DMS79 treated with DMSO at 0.1 percent for 48 hours (cell line): Measurements from ENCODE around the gene HSF2BP.
A peak's percentile ranks its signal among the peaks of the same experiment; 100 is the strongest.
"Not testable (repeated sequence)": the region's sequence is repeated elsewhere in the genome, so short reads cannot be mapped to it uniquely, and the experiment has no call there.

ENCODE experiments used
- DNase-seq: peaks from one replicate; lab custom pipeline; 2025; lab: John Stamatoyannopoulos, UW

The HSF2BP gene

DNA sequence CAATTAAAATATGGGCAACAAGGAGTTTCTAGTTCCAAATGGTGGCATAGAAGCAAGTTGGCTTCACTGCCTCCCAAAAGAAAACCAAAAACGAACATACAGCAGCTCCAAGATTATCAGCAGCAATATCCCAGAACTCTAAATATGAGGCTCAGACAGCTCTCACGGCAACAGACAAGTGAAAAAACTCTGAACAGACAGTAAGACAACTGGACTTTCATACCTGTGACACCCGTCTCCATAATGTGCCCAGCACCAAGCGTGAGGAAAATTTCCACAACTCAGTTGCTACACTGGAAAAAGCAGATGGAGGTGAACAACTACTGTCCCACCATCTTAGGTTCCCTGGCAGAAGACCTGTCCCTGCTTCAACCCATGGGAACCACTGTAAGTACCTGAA lies 39.9 kb downstream of the HSF2BP start:
- DNase-seq = no peak

DNA sequence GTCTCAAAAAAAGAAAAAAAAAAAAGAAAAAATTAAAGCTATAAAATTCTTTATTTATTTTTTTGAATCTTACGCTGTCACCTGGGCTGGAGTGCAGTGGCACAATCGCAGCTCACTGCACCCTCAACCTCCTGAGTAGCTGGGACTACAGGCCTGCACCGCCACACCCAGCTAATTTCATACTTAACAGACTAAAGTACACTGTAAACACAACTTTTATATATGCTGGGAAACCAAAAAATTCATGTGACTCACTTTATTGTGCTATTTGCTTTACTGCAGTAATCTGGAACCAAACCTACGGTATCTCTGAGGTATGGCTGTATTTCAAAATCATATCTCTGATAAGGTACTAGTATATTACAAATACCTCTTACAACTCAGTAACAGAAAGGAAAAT lies 40.3 kb downstream of the HSF2BP start:
- DNase-seq = no peak

DNA sequence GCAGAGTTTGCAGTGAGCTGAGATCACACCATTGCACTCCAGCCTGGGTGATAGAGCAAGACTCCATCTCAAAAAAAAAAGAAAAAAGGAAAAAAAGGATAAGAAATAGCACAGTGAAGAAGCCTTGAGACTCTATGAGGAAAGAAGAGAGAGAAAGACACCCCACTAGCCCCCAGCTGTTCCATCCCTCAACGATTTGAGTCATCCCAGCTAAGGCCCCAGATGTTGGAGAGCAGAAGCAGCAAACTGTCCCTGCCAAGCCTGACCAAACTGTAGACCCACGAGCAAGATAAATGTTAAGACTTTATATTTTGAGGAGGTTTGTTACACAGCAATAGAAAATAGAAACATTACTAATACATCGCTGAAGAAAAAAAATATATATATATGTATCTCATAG lies 42.4 kb downstream of the HSF2BP start:
- not testable (repeated sequence) for DNase-seq

DNA sequence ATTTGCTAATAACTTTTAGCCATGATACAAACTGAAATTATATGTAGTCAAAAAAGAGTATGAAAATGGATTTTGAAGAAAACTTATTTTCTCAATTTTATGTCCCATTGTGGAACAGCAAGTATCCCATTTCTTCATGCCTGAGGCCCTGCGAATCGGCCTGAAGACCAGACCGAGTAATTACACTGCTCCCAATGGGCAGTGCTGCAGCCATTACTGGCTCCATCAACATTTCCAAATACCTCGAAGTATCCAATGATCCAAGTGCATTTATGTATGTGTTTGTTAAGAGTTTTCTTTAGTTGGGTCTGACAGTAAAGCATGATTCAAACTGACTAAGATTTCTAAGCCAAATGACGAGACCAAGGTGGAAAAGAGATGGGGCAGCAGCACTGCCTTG lies 44.4 kb downstream of the HSF2BP start:
- no peak for DNase-seq

DNA sequence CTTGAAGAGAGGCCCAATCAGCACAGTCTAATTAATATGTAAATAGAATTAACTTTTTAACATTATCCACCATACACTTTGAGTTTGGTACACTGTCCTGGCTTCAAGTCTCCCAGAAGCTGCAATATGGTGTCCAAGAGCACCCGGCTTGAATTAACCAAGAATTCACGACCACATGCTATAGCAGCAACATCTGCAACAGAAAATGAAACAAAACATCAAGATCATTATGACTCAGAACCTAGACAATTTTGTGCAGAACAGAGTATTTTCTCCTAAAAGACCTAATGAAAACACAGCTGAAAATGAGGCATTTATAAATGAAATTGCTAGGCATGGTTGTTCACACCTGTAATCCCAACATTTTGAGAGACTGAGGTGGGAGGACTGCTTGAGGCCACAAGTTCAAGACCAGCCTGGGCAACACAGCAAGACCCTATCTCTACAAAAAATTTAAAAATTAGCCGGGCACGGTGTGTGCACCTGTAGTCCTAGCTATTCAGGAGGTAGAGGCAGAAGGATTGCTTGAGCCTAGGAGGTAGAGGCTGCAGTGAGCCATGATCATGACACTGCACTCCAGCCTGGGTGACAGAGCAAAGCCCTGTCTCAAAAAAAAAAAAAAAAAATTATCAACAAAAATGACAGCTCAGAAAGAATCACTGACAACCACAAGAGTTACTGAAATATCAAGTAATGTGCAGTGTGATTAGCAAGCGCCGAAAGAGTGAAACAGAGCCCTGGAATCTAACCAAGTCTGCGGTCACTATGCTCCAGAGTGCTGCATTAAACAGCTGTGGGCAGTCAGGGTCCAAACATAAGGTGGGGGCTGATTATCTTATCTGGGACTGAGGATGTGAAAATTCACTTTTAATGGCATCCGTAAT lies 45.3 kb downstream of the HSF2BP start:
- no peak for DNase-seq

DNA sequence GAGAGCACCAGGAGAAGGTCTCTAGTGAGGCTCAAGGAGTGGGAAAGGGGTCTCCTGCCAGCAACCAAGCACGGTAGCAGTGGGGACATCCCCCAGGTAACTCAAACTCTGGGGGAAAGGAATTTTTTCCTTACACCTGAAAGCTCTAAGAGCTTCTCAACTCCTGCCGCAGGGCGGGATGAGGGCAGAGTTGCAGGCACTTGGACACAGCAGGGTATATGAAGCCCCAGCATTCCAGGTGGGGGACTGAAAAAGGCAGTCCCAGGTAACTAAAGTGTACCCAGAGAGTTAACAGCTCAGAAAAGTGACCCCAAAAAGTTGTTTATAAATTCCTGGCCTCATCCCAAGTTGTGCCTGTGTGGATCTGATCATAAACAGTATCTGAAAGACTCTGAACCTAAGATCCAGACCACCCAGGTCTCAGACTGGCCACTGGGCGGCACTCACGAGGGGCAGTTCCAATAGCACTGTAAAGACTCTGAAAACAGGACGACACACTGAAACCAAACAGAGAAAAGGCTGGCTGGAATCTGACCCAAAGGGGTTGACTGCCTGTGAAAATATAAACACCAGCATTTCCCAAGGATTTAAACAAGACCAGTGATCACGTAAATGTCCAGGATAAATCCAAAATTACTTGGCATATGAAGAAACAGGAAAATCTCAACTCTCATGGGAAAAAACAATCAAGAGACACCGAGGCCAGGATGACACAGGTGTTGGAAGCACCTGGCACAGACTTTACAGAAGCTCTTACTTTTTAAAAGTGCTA lies 47.5 kb downstream of the HSF2BP start:
- DNase-seq = no peak

DNA sequence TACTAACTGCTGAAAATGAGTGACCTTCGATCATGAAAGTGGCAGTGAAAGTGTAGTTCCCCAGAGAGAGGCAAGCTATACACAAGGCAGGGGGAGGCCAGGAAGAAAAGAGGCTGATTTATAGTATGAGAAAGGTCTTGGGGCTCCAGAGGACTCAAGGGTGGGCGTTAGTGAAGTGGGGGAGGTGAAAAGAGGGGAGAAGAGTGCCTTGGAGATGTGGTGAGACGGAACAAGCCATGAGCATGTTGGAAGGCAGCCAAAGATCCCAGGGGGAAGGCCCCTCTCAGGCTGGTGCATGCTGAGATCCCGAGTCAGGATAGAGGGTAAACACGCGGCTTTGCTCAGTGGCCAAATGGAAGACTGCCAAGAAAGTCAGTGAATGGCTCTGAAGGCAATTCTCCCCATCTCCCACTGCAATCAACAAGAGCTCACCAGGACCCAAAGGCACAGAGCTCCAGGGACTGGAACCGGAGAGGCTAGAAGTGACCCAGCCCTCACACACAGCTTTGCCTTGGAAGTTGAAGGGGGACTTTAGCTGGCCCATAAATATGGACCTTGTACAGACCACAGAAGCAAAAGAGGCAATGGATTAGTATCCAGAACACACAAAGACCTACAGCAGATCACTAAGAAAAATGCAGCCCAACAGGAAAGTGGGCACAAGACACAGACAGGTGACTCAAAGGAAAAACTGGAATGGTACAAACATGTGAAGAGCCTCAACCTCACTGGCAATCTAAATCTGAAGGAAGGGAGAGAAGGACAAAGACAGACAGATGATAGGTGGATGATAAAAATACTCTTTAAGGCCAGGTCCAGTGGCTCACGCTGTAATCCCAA lies 49.6 kb downstream of the HSF2BP start:
- peak; percentile 99 for DNase-seq

DNA sequence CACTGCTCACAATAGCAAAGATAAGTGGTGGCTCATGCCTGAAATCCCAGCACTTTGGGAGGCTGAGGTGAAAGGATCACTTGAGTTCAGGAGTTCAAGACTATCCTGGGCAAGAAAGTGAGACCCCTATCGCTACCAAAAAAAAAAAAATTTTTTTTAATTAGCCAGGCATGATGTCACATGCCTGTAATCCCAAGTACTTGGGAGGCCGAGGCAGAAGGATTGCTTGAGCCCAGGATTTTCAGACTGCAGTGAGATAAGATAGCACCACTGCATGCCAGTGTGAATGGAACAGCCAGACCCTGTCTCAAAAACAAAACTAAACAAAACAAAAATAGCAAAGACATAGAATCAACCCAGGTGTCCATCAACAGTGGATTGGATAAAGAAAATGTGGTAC lies 50.6 kb downstream of the HSF2BP start:
- DNase-seq = no peak

DNA sequence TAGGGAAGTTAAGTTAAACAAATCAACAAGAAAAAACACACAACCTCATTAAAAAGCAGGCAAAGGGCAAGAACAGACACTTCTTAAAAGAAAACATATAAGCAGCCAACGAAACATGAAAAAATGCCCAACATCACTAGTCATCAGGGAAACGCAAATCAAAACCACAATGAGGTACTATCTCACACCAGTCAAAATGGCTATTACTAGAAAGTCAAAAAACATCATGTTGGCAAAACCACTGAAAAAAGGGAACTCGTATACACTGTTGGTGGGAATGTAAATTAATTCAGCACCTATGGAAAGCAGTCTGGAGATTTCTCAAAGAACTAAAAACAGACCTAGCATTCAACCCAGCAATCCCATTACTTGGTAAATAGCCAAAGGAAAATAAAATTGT lies 51.1 kb downstream of the HSF2BP start:
- DNase-seq = no peak

DNA sequence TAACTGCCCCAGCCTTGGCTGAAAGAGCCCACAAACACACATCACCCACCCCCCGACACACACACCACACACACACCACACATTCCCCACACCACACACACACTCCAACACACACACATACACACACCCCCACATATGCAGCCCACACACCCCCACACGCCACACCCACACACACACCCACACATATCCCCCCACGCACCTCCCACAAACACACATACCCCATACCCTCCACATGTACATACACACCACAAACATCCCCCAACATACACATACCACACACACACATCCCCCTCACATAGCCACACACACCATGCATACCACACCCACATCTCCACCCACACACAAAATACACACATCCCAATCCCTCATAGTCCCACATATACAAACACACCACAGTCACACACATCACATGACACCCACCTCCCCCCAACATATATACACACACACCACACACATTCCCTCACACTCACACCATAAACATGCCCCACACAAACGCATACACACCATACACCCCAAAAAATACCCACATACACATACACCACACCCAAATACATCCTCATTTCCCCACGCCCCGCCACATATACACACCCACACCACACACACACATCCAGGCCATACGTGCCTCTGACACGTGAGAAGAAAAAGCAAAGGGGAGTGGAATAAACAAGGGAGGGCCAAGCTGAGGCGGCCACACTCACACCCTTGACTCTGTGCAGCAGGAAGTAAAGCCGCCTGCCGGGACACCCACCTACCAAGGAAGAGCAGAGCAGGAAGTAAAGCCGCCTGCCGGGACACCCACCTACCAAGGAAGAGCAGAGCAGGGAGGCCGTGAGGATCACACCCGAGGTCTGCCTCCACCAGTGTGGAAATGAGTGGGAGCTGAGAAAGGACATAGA lies 53.7 kb downstream of the HSF2BP start:
- no peak for DNase-seq

DNA sequence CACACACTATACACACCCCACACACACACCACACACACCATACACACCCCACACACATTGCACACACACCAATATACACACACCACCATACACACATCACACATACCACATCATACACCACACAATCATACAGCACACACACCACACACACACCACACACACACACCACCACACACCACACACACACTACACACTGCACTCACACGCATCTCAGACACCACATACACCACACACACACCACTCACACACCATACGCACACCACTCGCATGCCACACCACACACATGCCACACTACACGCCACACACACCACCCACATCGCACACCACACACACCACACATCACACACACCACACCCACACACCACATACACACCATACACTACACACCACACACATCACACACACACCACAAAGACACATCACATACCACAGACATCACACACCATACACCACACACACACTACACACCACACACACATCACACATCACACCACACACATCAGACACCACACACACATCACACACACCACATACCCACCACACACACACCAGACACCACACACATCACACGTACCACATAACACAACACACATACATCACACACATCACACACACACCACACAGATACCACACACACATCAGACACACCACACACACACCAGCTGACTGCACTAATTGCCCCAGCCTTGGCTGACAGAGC lies 54.6 kb downstream of the HSF2BP start:
- no peak for DNase-seq

DNA sequence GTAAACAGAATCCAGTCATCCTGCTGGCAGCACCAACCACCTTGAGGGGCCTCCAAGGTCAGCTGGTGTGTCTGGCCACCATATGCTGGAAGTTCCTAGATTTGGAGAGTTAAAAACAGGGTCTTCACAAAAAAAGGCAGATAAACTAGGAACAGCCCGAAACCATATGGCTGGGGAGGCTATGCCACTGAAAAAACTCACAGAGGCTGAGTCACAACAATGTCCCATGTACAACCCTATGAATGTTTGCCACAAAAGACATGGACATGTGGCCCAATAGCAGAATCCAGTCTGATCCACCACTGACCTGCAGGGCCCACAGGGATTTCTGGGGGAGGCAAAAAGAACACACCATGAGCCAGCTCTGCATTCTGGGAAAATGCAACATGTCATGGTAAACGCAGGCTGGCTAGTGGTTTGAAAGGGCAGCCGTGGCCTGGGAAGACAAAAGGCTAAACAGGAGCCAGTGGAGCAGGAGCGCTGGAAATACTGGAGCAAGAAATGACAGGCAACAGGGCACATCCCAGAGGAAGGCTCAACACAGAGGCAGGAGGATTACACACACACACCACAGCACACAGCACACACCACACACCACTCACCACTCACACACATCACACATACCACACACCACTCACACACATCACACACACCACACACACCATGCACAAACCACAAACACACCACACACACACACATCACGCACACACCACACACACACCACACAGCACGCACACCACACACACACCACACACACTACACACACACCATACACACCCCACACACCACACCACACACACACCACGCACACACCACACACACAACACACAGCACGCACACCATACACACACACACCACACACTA lies 55.4 kb downstream of the HSF2BP start:
- DNase-seq = no peak

DNA sequence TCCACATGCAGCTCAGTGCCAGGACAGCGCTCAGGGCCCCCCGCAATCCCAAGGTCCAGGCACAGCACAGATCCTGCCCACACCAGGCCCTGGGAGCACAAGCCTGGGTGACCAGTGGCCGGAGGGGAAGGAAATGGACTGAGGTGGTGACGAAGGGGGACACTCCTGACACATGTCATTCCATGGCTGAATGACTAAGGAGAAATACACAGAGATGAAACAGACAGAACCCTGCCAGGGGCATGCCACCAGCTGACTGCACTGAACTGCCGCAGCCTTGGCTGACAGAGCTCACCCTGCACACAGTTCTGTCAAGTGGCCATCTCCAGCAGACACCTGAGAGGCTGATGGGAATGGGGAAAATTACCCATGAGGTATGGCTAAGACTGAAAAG lies 56.1 kb downstream of the HSF2BP start:
- DNase-seq = peak; percentile 20

DNA sequence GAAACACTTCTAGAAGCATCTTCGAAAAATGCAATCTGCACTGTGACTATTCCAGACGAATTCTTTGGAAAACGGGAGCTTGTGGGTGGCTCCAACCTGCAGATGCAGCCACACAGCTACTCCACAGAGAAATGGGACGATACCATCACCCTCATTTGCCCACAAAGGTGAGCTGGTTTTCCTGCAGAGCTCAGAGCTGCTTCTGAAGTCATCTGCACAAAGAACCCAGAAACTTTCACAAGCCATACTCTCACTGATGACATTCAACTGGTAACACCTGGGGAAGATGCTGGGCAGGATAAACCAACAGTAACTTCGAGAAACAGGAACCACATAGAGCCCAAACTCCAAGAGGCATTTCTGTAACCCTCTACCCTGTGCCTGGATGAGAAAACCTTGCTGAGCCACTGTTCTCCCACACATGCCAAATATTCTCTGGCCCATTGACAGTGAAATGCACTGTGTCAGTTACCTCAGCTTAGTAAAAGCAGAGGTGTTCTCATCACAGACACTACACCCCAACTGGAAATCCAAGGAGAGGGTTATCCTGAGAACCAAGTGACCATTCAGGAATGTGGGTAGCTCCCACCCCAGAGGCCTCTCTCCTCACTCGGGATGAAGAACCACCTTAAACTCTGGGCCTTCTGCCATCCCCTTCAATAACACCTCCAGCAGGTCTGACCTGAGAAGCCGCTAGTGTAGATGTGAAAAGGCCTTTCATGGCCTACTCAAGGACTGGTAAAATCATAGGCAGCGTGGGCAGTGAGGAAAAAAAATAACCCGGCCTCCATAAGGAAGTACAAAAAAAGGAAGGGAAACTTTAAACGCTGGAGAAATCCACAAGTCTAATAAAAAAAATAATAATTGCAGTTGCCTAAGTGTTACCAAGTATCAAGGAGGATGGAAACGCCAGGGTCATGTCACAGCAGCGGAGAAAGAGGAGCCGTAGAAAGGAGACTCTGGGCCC lies 56.7 kb downstream of the HSF2BP start:
- DNase-seq = no peak

DNA sequence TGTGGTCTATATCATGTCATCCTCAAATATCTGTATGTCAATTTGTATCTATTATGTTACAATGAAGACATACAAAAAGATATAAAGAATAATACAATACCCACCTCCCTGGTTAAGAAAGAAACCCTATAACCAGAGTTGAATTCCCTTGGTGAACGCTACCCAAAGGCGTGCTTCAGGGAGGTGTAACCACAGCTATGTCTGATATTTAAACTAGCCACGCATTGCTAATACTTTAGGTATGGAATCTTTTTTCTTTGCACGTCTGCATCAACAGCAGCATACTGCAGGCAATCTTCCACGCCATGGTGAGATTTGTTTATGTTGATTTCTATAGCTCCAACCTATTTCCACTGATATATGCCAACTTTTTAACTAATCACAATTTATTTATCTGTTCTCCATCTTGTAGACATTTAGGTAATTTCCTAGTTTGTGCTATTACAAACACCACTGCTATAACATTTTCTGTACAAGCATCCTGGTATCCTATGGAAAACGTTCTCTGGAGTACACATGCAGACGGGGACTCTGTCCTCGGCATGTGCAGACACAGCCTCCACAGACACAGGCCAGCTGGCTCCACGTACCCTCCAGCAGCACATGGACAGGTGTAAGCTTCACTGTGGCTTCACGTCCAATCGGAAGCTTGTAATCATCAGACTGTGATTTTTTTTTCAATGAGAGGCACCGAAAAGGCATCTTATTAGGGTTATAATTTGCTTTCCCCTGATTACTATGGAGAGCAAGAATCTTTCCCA lies 58.5 kb downstream of the HSF2BP start:
- no peak for DNase-seq

DNA sequence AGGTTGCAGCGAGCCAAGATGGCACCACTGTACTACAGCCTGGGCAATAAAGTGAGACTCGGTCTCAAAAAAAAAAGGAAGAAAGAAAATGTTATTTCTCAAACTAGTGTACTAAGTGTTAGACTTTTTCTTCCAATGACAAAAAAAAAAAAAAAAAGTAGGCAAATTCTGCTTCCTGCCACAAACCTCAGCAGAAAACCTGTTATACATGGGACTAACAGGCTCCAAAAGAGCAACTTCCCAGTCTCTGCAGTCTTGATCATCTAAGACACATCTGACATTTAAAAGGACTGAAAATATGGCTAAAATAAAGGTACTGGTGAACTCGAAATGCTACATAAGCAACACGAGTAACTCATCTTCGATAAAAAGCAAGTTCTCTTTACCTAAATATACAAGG lies 59.6 kb downstream of the HSF2BP start:
- no peak for DNase-seq

DNA sequence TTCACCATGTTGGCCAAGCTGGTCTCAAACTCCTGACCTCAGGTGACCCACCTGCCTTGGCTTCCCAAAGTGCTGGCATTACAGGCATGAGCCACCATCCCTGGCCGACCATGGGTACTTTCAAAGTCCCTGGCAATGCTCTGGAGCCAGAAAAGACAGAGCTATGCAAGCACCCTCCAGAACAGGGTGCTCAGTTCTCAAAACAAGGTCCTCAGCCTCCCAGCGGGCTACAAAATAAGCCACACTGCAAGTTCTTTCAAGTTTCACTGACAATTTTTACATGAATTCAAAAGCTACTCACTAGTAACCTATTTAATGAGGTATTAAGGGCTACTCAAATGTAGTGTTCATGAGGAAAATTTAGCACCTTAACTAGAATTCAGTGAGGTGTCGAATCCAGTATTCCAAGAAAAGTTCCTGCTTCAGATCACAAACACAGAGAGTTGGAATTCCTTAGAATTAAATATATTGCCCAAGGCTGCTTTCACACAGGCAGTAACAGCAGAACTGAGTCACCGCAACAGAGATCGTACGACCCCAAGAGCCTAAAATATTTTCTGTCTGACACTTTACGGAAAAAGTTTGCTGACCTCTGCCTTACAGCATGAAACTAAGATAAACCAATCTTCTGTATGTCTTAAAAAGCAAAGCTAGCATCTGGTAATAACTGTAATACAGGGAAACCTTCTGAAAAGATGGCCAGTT lies 60.7 kb downstream of the HSF2BP start:
- no peak for DNase-seq
